Activated CD4-positive, alpha-beta T cell treated with anti-CD3 and anti-CD28 coated beads, Interleukin-2, amount 50 U/mL, for 24 hours (primary cell): ENCODE data around the gene HECTD4.

ENCODE experiments used
- DNase-seq, 2 donors: peaks; one replicate each; pipeline ENCODE4 v3.0.0-alpha.2; 2020; ENCODE audit warnings: low read depth in 1 of 2, low spot score in 1 of 2

The HECTD4 gene

DNA sequence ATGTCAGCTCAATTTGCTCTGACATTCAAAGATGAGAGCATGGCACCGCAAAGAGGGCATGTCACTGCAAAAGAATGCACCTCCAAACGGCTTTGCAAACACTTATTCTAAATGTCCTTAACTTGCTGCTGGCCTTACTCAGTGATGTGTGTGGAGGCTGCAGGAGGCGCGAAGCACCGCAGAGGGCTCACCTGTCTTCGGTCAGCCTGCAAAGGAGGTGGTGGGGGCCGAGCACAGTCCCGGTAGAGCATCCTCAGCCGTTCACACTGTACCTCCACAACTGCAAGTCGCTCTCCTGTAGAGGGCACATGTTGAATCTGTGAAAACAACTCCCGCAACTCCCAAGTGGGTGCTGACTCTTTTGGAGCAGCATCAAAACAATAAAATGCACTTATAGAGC lies 163.0 kb downstream of the HECTD4 start:
- no peak for DNase-seq

GRCh38 chr12:112218150-112218549 lies 164.1 kb downstream of the HECTD4 start:
- no peak for DNase-seq

DNA sequence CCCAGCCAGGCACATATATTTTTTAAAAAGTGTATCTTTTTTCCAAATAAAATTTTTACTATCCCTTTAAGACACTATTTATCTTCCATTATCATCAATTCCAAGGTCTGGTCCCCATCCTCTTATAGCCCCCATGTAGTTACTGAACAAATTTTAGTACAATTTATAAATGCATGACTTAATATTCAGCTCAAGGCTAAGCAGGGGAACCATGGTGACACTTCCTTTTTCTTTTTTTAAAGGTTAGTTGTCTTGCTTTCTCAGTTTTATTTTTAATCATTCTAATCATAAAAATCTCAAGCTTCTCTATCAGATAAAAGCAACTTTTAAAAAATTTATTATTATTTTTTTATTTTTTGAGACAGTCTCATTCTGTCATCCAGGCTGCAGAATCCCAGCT lies 164.6 kb downstream of the HECTD4 start:
- no peak for DNase-seq

- DNase-seq: no peak
Observed at GRCh38 chr12:112216223-112216622, 166.0 kb downstream of the HECTD4 start.

- no peak for DNase-seq
Observed at GRCh38 chr12:112214064-112214463, 168.2 kb downstream of the HECTD4 start.

DNA sequence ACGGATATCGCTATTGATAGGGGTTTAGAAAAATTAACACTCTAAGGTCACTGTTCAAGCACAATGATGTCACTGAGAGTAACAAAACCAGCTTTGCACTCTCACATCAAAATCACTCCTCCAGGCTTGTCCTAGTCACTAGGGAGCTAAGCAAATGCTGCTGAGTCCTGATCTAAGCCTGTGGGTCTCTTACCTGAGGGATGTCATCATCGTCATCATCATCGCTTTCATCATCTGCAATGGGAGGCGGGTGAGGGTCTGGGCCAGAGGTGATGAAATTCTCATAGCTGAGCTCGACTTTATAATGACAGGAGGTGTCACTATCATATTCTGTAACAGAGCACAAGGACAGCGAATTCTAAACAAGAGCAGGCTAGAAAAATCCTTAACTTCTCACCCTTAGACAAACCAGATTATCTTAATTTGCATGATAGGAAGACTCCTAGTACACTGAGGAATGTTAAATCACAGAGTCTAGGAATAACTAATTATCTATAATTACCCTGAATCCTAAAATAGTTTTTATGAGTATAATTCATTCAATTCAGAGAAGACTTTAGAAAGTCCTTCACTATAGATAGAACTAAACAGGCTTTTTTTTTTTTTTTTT lies 173.8 kb downstream of the HECTD4 start:
- no peak for DNase-seq

- no peak for DNase-seq
Observed at GRCh38 chr12:112207397-112207924, 174.8 kb downstream of the HECTD4 start.

- DNase-seq: no peak
Observed at GRCh38 chr12:112206944-112207343, 175.3 kb downstream of the HECTD4 start.

DNA sequence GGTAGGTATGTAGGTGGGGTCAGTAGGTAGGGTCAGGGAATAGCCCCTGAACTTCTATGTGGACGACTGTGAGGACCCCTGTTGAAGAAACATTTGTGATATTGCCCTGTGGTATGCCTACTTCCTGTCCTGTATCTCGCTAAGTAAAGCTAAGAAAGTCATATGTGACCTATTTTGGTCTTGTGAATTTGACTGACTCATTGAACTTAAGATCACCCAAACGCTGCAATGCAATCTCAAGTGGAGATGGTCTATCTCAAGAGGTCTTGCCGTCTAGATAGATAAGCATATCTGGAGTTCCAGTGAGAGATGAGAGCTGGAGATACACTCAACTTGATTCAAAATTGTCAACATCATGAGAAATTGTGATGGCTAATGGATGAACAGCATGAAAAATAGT lies 183.1 kb downstream of the HECTD4 start:
- DNase-seq: no peak

- DNase-seq: peak in 1 of 2 donors; percentile 30
Observed at GRCh38 chr12:112198120-112198733, 184.0 kb downstream of the HECTD4 start.

GRCh38 chr12:112196196-112196875 lies 185.9 kb downstream of the HECTD4 start:
- no peak for DNase-seq

DNA sequence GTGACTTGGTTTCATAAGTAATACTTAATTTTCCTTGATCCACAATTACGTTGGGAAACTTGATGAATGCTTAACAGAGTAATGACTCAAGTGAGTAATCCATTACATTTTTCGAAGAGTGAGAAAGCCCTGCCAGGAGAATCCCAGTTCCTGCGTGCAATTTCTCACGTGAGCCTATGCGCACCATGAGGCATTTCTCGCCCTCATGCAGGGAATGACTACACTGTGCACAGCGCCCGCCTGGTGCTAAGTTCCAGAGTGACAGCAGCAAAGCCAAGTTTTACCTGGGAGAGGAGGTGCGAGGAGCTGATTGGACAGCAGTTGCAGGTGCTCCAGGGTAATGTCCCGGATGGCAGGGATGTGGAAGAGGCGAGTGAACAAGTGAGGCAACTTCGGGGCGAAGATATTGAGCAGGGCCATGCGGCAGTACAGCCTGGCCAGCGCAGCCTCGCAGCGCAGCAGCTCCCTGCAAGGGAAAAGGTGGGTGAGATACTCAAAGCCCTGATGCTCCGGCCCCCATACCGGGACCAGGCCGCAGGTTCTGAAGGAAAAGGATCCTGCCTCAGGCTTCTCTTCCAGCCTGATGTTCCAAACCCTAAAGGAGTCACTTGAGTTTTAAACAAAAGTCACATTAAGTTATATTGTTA lies 187.5 kb downstream of the HECTD4 start:
- DNase-seq: no peak

- DNase-seq: no peak
Observed at GRCh38 chr12:112192475-112192874, 189.8 kb downstream of the HECTD4 start.

GRCh38 chr12:112191840-112192321 lies 190.3 kb downstream of the HECTD4 start:
- no peak for DNase-seq

DNA sequence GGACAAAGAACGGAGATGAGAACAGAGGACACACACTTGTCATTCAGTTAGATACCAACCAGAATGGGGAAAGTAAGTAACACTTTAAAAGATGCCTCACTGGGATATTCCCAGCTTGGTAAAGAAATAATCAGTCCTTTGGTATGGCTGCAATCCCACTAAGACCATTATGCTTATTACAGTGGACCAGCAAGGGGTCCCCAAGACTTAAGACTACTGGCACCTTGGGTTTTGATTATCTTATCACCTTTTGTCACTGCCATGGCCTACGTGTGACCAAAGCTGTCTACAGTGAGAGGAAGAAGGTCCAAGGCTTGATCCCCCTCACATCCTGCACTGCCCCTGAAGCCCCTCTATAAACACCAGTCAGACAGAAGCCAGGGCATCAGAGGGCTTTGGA lies 191.0 kb downstream of the HECTD4 start:
- DNase-seq: no peak

- no peak for DNase-seq
Observed at GRCh38 chr12:112190231-112191025, 191.8 kb downstream of the HECTD4 start.

- DNase-seq: no peak
Observed at GRCh38 chr12:112188130-112188830, 194.0 kb downstream of the HECTD4 start.

DNA sequence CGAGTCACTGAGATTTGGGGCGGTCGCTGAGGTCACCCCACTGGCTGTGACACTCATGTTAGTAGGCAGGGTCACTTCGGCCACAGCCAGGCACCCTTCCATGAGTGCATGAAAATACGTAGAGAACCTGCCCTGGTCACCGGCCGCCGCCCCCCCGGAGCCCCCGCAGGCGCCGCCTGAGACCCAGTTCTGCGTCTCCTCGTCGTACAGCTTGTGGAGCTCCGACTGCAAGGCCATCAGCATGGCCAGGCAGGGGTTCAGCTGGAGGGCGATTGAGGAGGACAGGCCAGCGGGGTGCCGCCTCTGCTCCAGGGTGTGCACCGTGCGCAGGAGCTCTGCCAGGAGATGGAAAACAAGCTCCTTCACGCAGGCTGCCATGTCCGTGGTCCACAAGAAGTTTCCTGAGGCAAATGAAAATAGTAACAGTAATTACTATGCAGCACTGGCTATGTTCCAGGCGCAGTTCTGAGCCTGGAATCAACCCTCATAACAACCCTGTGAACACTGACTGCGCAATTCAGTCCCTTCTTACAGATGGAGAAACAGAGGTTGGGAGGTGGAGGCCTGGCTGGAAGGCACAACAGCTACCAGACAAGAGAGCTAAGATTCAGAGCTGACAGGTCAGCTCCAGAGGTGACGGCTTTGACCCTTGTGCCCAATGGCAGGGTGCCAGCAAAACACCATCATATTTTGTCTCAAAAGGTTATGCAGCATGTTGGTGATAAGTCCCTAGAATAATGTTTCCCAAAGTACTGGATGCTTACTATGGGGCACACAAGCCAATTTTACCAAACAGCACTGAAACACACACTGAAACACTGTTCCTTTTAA lies 196.9 kb downstream of the HECTD4 start:
- DNase-seq: no peak
